Pancreas (tissue), 10 donors: ENCODE measurements around the gene PARD3. TPM values are rescaled to one million over a fixed set of nuclear protein-coding genes. Genes with fewer than 3 reads are reported as not detected.
A peak's percentile ranks its signal among the peaks of the same experiment; 100 is the strongest.

Experiments
- ATAC-seq, 4 donors: fragments of 200-7000 bp; cut with Tn5 transposase; one replicate each; pipeline versions ENCODE4 v1.8.0 to v1.9.1; 2020; ENCODE audit warnings: mild to moderate bottlenecking in 4 of 4, moderate library complexity in 4 of 4
- DNase-seq, 6 donors: peaks; one replicate each; pipeline ENCODE4 v3.0.0-alpha.2; 2020
- FAIRE-seq: peaks from 2 replicates; lab custom pipeline; 2012; peaks lifted over from hg19 to GRCh38; lab: Jason Lieb, UNC
- H3K27ac ChIP-seq, 4 donors: fragments of 200-600 bp; sonication (generic); 1 replicate in 3 of 4; 2 replicates in 1 of 4; pipeline versions ENCODE4 v1.5.0 to v1.8.0; 2020
- H3K27me3 ChIP-seq, 4 donors: fragments of 200-600 bp; one replicate each; pipeline ENCODE4 v1.8.0; 2021
- H3K36me3 ChIP-seq, 3 donors: fragments of 200-600 bp; sonication (generic) in 1 of 3; one replicate each; pipeline versions ENCODE4 v1.5.0 to v1.8.0; 2020 to 2021
- H3K4me1 ChIP-seq, 3 donors: fragments of 200-600 bp; one replicate each; pipeline ENCODE4 v1.8.0; 2021
- H3K4me3 ChIP-seq, 4 donors: fragments of 200-600 bp; sonication (generic) in 2 of 4; one replicate each; pipeline versions ENCODE4 v1.5.0 to v1.8.0; 2020 to 2021
- H3K9me3 ChIP-seq, 4 donors: fragments of 200-600 bp; one replicate each; pipeline ENCODE4 v1.8.0; 2021
- WGBS, 2 donors: extraction: QIAGEN DNeasy Blood & Tissue Kit; methylation state at CpG; one replicate each; pipeline ENCODE4 v1.1.7; 2013; 5-methylcytosine and 5-hydroxymethylcytosine counted together
- intact Hi-C, 3 donors: fragments of 100-400 bp; cut with DNase I; formaldehyde crosslinking; loops; one replicate each; pipeline versions ENCODE4 v1.11.1 to v1.14.2; 2022
- polyA plus RNA-seq, 2 donors: library from polyadenylated mRNA; stranded (reverse); fragments of 200-250 nt; gene quantifications; one replicate each; pipeline ENCODE4 v1.2.3, GENCODE V29; 2013
- total RNA-seq, 6 donors: library from RNA; stranded (reverse); fragmentation: NEBNext Ultra II Directional in 4 of 6; extraction: Animal tissue kit (Norgen Biotek cat#: 25700) in 4 of 6; gene quantifications; one replicate each; pipeline versions ENCODE4 v1.2.1 to v1.2.4, GENCODE V29; 2021 to 2023
- TF ChIP-seq, protein P1 (sequence below), 4 donors: fragments of 200-600 bp; sonication (generic) in 3 of 4; IDR thresholded peaks; one replicate each; pipeline versions ENCODE4 v1.5.0 to v1.8.0; 2021; ENCODE audit warnings: antibody characterized with exemption in 4 of 4
- donor health status: healthy with polysubstance abuse.
- donor health status: DM: no; HTN: no; CAD: no; lungs with moderate emphysema.
- donor health status: DM: no; HTN: no; CAD: no.
- donor health status: control.
- donor health status: control.
- donor health status: Bipolar disorder and iron deficiency.
- donor health status: DM: yes; HTN: yes; CAD: no.
- donor health status: DM: no; HTN: no; CAD: no.
- donor health status: DM: no; HTN: no; CAD: no.
- donor health status: DM: yes; HTN: yes; CAD: no.

Gene PARD3
- total and polyA plus RNA-seq, 8 donors = 12.8 to 32.3 (median 23.4) TPM

DNA sequence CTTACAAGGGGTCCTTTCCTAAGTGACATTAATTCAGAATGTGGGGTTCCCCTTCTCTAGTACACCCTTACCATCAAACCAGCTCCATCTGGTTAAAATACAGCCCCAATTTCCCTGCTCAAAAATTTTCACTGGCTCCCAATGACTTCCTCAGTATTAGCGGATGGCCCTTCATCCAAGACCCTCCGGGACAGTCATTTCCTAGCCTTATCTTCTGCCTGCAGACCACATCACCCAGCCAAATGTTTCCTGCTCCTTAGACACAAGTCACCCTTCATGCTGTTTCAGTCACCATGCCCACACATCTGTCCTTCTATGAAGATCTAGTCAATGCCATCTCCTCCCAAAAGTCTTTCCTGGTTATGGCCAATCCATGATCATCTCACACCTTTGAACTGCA lies 45.2 kb downstream of the PARD3 start:
- TF ChIP-seq, protein P1, sequence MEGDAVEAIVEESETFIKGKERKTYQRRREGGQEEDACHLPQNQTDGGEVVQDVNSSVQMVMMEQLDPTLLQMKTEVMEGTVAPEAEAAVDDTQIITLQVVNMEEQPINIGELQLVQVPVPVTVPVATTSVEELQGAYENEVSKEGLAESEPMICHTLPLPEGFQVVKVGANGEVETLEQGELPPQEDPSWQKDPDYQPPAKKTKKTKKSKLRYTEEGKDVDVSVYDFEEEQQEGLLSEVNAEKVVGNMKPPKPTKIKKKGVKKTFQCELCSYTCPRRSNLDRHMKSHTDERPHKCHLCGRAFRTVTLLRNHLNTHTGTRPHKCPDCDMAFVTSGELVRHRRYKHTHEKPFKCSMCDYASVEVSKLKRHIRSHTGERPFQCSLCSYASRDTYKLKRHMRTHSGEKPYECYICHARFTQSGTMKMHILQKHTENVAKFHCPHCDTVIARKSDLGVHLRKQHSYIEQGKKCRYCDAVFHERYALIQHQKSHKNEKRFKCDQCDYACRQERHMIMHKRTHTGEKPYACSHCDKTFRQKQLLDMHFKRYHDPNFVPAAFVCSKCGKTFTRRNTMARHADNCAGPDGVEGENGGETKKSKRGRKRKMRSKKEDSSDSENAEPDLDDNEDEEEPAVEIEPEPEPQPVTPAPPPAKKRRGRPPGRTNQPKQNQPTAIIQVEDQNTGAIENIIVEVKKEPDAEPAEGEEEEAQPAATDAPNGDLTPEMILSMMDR (IDR thresholded peaks at IDR 0.05) = no peak
- peaks cover 28 to 32% (median 30%) of the 10 kb centered on the region in 3 donors for H3K4me1 ChIP-seq
- no peak for FAIRE-seq
- intact Hi-C loops = loop anchor here in 1 of 3 donors (10.0 kb wide), 1 partner anchor 95 kb away; no protein-coding TSS in a partner anchor
- no peaks in the 10 kb centered on the region for H3K9me3 ChIP-seq
- no peak for DNase-seq
- H3K36me3 ChIP-seq = no peaks in the 10 kb centered on the region
- no peak for ATAC-seq
- no peaks in the 10 kb centered on the region for H3K27me3 ChIP-seq
- WGBS, 2 donors = 71 to 96% methylated on average over 2 of the region's 2 CpGs
- no peak overlapping the region for H3K27ac ChIP-seq
- no peak overlapping the region for H3K4me3 ChIP-seq

DNA sequence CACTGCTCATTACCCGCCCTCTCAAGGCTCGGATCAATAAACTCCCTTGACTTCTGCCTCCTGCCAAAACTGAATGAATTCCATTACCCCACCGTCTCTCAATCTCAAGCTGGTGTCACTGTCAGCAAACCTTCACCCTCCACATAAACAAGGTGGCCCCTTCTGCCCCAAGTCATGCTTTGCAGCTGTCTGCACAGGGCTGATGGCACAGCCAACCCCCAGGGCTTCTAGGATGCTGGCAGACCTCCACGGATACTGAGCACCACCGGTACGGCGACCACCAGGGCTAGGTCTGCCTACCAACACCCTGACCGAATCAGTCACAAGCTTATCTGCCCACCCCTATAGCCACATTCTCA lies 46.1 kb downstream of the PARD3 start:
- no peaks in the 10 kb centered on the region for H3K9me3 ChIP-seq
- DNase-seq (no peak), FAIRE-seq (no peak), ATAC-seq (no peak)
- TF ChIP-seq, protein P1 (IDR thresholded peaks at IDR 0.05) = no peak
- H3K27ac ChIP-seq = peak overlapping the region in 2 of 4 donors; percentile 11 to 52
- no peaks in the 10 kb centered on the region for H3K27me3 ChIP-seq
- peak overlapping the region in 1 of 4 donors; percentile 18 for H3K4me3 ChIP-seq
- H3K36me3 ChIP-seq = no peaks in the 10 kb centered on the region
- peaks cover 26 to 34% (median 31%) of the 10 kb centered on the region in 3 donors for H3K4me1 ChIP-seq
- 42 to 47% methylated on average over 8 of the region's 8 CpGs for WGBS, 2 donors
- intact Hi-C loops = loop anchor here in 1 of 3 donors (10.0 kb wide), 1 partner anchor 94 kb away; no protein-coding TSS in a partner anchor

DNA sequence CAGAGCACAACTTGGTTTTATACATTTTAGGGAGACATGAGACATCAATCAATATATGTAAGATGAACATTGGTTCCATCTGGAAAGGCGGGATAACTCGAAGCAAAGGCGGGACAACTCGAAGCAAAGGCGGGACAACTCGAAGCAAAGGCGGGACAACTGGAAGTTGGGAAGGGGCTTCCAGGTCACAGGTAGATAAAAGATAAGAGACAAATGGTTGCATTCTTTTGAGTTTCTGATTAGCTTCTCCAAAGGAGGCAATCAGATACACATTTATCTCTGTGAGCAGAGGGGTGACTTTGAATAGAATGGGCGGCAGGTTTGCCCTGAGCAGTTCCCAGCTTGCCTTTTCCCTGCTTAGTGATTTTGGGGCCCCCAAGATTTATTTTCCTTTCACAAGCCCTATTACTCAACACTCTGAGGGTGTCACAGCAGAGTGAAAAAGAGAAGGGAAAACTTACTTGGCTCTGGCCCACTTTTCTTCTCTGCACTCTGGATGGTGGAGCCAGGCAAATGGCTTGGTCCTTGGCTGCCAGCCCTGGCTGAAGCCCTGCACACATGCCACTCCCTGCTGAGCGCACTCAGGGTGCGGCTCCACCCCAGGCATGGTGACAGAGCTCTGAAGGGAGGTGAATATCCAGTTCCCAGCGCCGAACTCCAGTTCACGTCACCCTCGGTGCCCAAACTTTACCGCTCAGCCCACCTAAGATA lies 46.7 kb downstream of the PARD3 start:
- intact Hi-C loops = loop anchor here in 1 of 3 donors (10.0 kb wide), 1 partner anchor 94 kb away; no protein-coding TSS in a partner anchor
- no peaks in the 10 kb centered on the region for H3K9me3 ChIP-seq
- 48 to 54% methylated on average over 15 of the region's 15 CpGs for WGBS, 2 donors
- FAIRE-seq (no peak), ATAC-seq (peak; percentile 93 to 96 (median 94)), DNase-seq (peak; percentile 79 to 92 (median 84))
- peaks cover 22 to 31% (median 28%) of the 10 kb centered on the region in 3 donors for H3K4me1 ChIP-seq
- TF ChIP-seq, protein P1 (IDR thresholded peaks at IDR 0.05) = no peak
- H3K27me3 ChIP-seq = no peaks in the 10 kb centered on the region
- H3K4me3 ChIP-seq = peak overlapping the region in 1 of 4 donors; percentile 18
- H3K27ac ChIP-seq = peak overlapping the region in 2 of 4 donors; percentile 11 to 52
- H3K36me3 ChIP-seq = no peaks in the 10 kb centered on the region

DNA sequence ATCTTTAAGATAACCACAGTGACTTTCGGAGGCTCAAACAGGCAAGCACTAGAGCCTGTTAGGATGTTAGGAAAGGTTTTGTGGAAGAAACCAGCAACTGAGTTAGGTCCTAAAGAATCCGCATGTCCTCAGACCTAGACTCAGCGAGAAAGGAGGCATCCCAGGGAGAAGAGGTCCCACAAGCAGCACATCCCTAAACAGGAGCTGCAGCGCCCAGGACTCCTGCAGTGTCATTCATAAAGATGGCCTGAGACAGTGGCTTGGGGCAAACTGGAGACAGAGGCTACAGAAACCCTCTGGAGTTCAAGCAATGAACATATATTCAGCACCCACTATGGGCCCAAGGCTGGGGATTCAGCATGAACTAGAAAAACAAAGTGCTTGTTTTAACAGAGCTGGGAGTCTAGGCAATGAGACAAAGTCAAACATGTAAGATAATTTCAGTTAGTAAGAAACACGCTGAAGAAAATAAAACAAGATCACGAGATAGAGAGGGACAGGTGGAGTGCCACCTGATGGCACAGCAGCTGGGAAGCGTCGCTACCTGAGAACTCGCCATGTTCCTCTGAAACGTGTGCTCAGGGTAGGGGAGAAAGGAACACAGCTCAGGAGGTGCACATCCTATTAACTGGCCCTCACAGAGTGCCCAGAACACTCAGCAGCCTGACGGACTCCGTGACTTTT lies 48.1 kb downstream of the PARD3 start:
- no peaks in the 10 kb centered on the region for H3K27me3 ChIP-seq
- ATAC-seq = no peak
- intact Hi-C loops = loop anchor here in 1 of 3 donors (10.0 kb wide), 1 partner anchor 92 kb away; no protein-coding TSS in a partner anchor
- peaks cover 22 to 31% (median 24%) of the 10 kb centered on the region in 3 donors for H3K4me1 ChIP-seq
- no peak for DNase-seq
- H3K27ac ChIP-seq = peak overlapping the region in 1 of 4 donors; percentile 50
- no peaks in the 10 kb centered on the region for H3K36me3 ChIP-seq
- H3K9me3 ChIP-seq = no peaks in the 10 kb centered on the region
- TF ChIP-seq, protein P1 (IDR thresholded peaks at IDR 0.05) = no peak
- no peak overlapping the region for H3K4me3 ChIP-seq
- 82 to 83% methylated on average over 12 of the region's 12 CpGs for WGBS, 2 donors
- no peak for FAIRE-seq
